Measurements from ENCODE around the gene RNASET2. TPM values are rescaled to one million over a fixed set of nuclear protein-coding genes. Genes with fewer than 3 reads are reported as not detected.
"Not testable (repeated sequence)": the region's sequence is repeated elsewhere in the genome, so short reads cannot be mapped to it uniquely, and the experiment has no call there.

Gene RNASET2
- total RNA-seq, 2 donors from 2014 or later: 24.2 to 33.1 TPM

GRCh38 chr6:166900956-166901607 lies 55.3 kb downstream of the RNASET2 start:
- H3K36me3 ChIP-seq: no peaks in the 10 kb centered on the region
- no peak for DNase-seq (ENCODE audit: low spot score)
- no peaks in the 10 kb centered on the region for H3K9me3 ChIP-seq
- H3K4me3 ChIP-seq: no peak overlapping the region
- no peak overlapping the region for H3K27ac ChIP-seq
- peaks cover 0 to 11% of the 10 kb centered on the region in 2 donors for H3K4me1 ChIP-seq
- no peak for TF ChIP-seq CTCF (IDR thresholded peaks at IDR 0.05)
- no peaks in the 10 kb centered on the region for H3K27me3 ChIP-seq

GRCh38 chr6:166900130-166900708 lies 56.1 kb downstream of the RNASET2 start:
- Histone ChIP-seq H3K27ac (no peak overlapping the region), H3K36me3 (no peaks in the 10 kb centered on the region), H3K4me3 (no peak overlapping the region), H3K9me3 (no peaks in the 10 kb centered on the region), H3K4me1 (peaks cover 0 to 11% of the 10 kb centered on the region in 2 donors), H3K27me3 (no peaks in the 10 kb centered on the region)
- TF ChIP-seq CTCF (IDR thresholded peaks at IDR 0.05): no peak
- no peak for DNase-seq (ENCODE audit: low spot score)

GRCh38 chr6:166898910-166899309 lies 57.4 kb downstream of the RNASET2 start:
- peaks cover 0 to 4% of the 10 kb centered on the region in 2 donors for H3K4me1 ChIP-seq
- H3K4me3 ChIP-seq: no peak overlapping the region
- H3K36me3 ChIP-seq: no peaks in the 10 kb centered on the region
- no peaks in the 10 kb centered on the region for H3K9me3 ChIP-seq
- DNase-seq (ENCODE audit: low spot score): no peak
- H3K27ac ChIP-seq: no peak overlapping the region
- TF ChIP-seq CTCF (IDR thresholded peaks at IDR 0.05): no peak
- no peaks in the 10 kb centered on the region for H3K27me3 ChIP-seq

GRCh38 chr6:166894614-166895013 lies 61.7 kb downstream of the RNASET2 start:
- not testable (repeated sequence) for H3K4me1 ChIP-seq; H3K4me3 ChIP-seq; H3K27ac ChIP-seq; DNase-seq (ENCODE audit: low spot score); H3K9me3 ChIP-seq; H3K27me3 ChIP-seq; H3K36me3 ChIP-seq

GRCh38 chr6:166892472-166892871 lies 63.9 kb downstream of the RNASET2 start:
- H3K9me3 ChIP-seq; H3K4me3 ChIP-seq; DNase-seq (ENCODE audit: low spot score); H3K27me3 ChIP-seq; H3K4me1 ChIP-seq; H3K36me3 ChIP-seq; H3K27ac ChIP-seq: not testable (repeated sequence)

GRCh38 chr6:166886773-166887172 lies 69.6 kb downstream of the RNASET2 start:
- H3K27me3 ChIP-seq; H3K4me3 ChIP-seq; H3K27ac ChIP-seq; H3K36me3 ChIP-seq; DNase-seq (ENCODE audit: low spot score); H3K4me1 ChIP-seq: not testable (repeated sequence)
- peaks cover 0 to 13% of the 10 kb centered on the region in 2 donors for H3K9me3 ChIP-seq

GRCh38 chr6:166884958-166885357 lies 71.4 kb downstream of the RNASET2 start:
- not testable (repeated sequence) for H3K36me3 ChIP-seq, H3K27me3 ChIP-seq, H3K4me1 ChIP-seq, H3K27ac ChIP-seq, H3K4me3 ChIP-seq
- DNase-seq (ENCODE audit: low spot score): peak; percentile 16
- H3K9me3 ChIP-seq: peaks cover 0 to 13% of the 10 kb centered on the region in 2 donors

GRCh38 chr6:166879594-166879993 lies 76.8 kb downstream of the RNASET2 start:
- Histone ChIP-seq H3K4me1 (no peaks in the 10 kb centered on the region), H3K9me3 (peaks cover 0 to 13% of the 10 kb centered on the region in 2 donors), H3K27ac (no peak overlapping the region), H3K36me3 (no peaks in the 10 kb centered on the region), H3K4me3 (no peak overlapping the region), H3K27me3 (no peaks in the 10 kb centered on the region)
- TF ChIP-seq CTCF (IDR thresholded peaks at IDR 0.05): no peak
- no peak for DNase-seq (ENCODE audit: low spot score)

Data from right atrium auricular region (tissue), 2 donors.